OCI-LY1 (cell line): ENCODE measurements around the gene PAPPA.
A peak's percentile ranks its signal among the peaks of the same experiment; 100 is the strongest.

Experiments used
- H2AFZ ChIP-seq: fragments of 200-600 bp; sonication (generic), shearing (Covaris generic); 2 replicates; pipeline ENCODE4 v1.6.0; 2014; ENCODE audit warnings: antibody characterized with exemption, mild to moderate bottlenecking, low read length
- H3F3A ChIP-seq: fragments of 200-600 bp; sonication (generic), shearing (Covaris generic); 2 replicates; pipeline ENCODE4 v1.6.0; 2014; ENCODE audit warnings: mild to moderate bottlenecking, antibody characterized with exemption, low read length, moderate library complexity; ENCODE audit not compliant: insufficient read depth
- H3K27ac ChIP-seq: fragments of 200-600 bp; sonication (generic); 2 replicates; pipeline ENCODE4 v1.5.1; 2014; ENCODE audit warnings: low read length, mixed run types, mild to moderate bottlenecking, low read depth; ENCODE audit not compliant: poor library complexity, severe bottlenecking
- H3K27me3 ChIP-seq: fragments of 200-600 bp; sonication (generic); 2 replicates; pipeline ENCODE4 v1.6.0; 2014; ENCODE audit warnings: antibody characterized with exemption, mild to moderate bottlenecking, low read length, moderate library complexity; ENCODE audit not compliant: insufficient read depth
- H3K36me3 ChIP-seq: fragments of 200-600 bp; sonication (generic); 2 replicates; pipeline ENCODE4 v1.6.1; 2014; ENCODE audit warnings: mild to moderate bottlenecking, antibody characterized with exemption, low read length, moderate library complexity, mixed read lengths; ENCODE audit not compliant: insufficient read depth
- H3K4me1 ChIP-seq: fragments of 200-600 bp; sonication (generic); 2 replicates; pipeline ENCODE4 v1.5.1; 2014; ENCODE audit warnings: mild to moderate bottlenecking, low read length, moderate library complexity; ENCODE audit not compliant: insufficient read depth, severe bottlenecking
- H3K4me2 ChIP-seq: fragments of 200-600 bp; sonication (generic), shearing (Covaris generic); 2 replicates; pipeline ENCODE4 v1.6.1; 2014; ENCODE audit warnings: low read length
- H3K4me3 ChIP-seq: fragments of 200-600 bp; sonication (generic); 2 replicates; pipeline ENCODE4 v1.5.1; 2014; ENCODE audit warnings: low read length, low read depth, mild to moderate bottlenecking, mixed read lengths; ENCODE audit not compliant: poor library complexity, severe bottlenecking
- H3K79me2 ChIP-seq: fragments of 200-600 bp; shearing (Covaris generic); 2 replicates; pipeline ENCODE4 v1.6.1; 2016; ENCODE audit warnings: mixed run types, low read length, mixed read lengths; ENCODE audit not compliant: insufficient read depth
- H3K9ac ChIP-seq: fragments of 200-600 bp; sonication (generic), shearing (Covaris generic); 2 replicates; pipeline ENCODE4 v1.6.1; 2014; ENCODE audit warnings: mild to moderate bottlenecking, low read length, mixed read lengths
- H3K9me2 ChIP-seq: fragments of 200-600 bp; sonication (generic), shearing (Covaris generic); 2 replicates; pipeline ENCODE4 v1.6.1; 2014; ENCODE audit warnings: low read depth, mild to moderate bottlenecking, low read length, mixed read lengths
- H3K9me3 ChIP-seq: fragments of 200-600 bp; shearing (Covaris generic); 2 replicates; pipeline ENCODE4 v1.6.1; 2014; ENCODE audit warnings: low read length, mixed read lengths
- H4K20me1 ChIP-seq: fragments of 200-600 bp; sonication (generic), shearing (Covaris generic); 2 replicates; pipeline ENCODE4 v1.6.0; 2016; ENCODE audit warnings: mild to moderate bottlenecking, low read length; ENCODE audit not compliant: insufficient read depth
- CTCF ChIP-seq: fragments of 200-600 bp; sonication (generic), shearing (Covaris generic); IDR thresholded peaks from 2 replicates; pipeline ENCODE4 v1.5.1; 2017; ENCODE audit warnings: mild to moderate bottlenecking, antibody characterized with exemption, low read length, moderate library complexity, mixed read lengths
- EZH2 ChIP-seq: fragments of 200-600 bp; sonication (generic), shearing (Covaris generic); IDR thresholded peaks from 2 replicates; pipeline ENCODE4 v1.8.0; 2017; ENCODE audit warnings: borderline replicate concordance, mixed run types, mild to moderate bottlenecking, antibody characterized with exemption, low read length, moderate library complexity, mixed read lengths

PAPPA gene

DNA sequence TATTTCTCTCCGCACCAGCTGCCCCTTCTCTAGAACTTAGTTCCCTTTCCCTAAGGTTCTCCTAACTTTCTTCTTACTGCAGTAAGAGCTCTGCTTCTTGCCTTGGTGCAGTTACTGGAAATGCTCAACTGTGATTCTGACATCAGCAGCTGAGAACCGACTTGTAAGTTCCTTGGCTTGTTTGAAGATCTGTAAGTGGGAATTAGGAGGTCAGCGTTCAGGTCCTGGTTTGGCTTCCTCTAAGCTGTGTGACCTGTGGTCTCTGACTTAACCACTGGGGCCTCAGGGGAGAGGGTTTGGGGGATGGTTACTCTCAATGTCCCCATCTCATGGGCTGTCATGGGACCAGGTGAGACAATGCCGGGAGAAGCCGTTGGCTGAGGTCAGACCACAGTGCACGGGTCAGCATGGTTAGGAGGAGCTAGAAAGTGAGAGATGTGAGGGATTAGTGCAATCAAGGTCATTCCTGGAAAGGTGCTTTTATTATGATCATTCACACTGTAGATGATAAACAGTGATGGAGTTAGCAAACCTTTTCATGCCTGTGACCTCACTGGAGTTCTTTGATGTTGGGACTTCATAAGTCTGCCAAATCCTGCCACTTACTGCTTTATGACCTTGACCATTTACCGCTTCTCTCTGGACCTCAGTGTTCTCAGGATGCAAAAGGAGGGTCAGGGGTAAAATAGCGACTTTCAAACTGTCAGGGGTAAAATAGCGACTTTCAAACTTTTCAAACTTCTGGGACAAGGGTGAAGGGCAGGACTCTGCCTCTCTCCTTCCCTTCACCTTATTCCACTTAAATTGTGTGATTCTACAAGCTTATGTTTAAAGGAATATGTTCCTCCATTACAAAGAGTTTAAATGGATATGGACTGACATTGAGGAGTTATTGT lies 7.3 kb downstream of the PAPPA start:
- no peaks in the 10 kb centered on the region for H3F3A ChIP-seq
- no peaks in the 10 kb centered on the region for H3K9me2 ChIP-seq
- H3K9ac ChIP-seq: no peak overlapping the region
- no peak overlapping the region for H2AFZ ChIP-seq
- H3K27ac ChIP-seq: no peak overlapping the region
- H3K4me2 ChIP-seq: no peak overlapping the region
- no peaks in the 10 kb centered on the region for H3K9me3 ChIP-seq
- H3K4me1 ChIP-seq: no peaks in the 10 kb centered on the region
- no peaks in the 10 kb centered on the region for H3K27me3 ChIP-seq
- H3K4me3 ChIP-seq: no peak overlapping the region
- H4K20me1 ChIP-seq: no peaks in the 10 kb centered on the region
- no peaks in the 10 kb centered on the region for H3K79me2 ChIP-seq
- TF ChIP-seq EZH2 (no peak), CTCF (no peak)
- H3K36me3 ChIP-seq: no peaks in the 10 kb centered on the region

DNA sequence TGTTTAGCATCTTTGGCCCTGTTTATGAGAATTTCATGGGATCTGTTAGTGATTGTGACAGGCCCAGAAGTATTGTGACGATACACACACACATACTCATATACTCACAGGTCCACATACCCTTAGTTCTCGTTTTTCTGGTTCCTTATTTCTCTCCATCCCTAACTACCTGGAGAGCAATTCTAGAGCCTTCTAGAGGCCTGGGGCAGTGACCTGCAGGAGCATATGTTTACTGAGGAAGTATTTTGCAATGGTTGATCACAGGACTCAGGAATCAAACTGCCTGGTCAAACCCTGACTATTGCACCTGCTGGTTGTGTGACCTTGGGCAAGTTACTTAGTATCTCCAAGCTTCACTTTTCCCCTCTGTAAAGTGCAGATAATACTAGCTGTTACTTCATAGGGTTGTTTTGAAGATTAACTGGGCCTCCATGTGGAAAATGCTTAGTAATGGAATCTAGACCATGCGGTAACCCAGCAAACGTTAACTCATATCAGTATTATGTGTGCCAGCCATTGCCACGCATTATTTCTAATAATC lies 8.7 kb downstream of the PAPPA start:
- H3K27me3 ChIP-seq: no peaks in the 10 kb centered on the region
- H3K4me3 ChIP-seq: no peak overlapping the region
- no peaks in the 10 kb centered on the region for H3F3A ChIP-seq
- H3K4me2 ChIP-seq: no peak overlapping the region
- H3K9ac ChIP-seq: no peak overlapping the region
- no peaks in the 10 kb centered on the region for H3K79me2 ChIP-seq
- no peaks in the 10 kb centered on the region for H3K9me2 ChIP-seq
- H2AFZ ChIP-seq: no peak overlapping the region
- H3K9me3 ChIP-seq: no peaks in the 10 kb centered on the region
- no peaks in the 10 kb centered on the region for H3K36me3 ChIP-seq
- no peaks in the 10 kb centered on the region for H3K4me1 ChIP-seq
- no peak overlapping the region for H3K27ac ChIP-seq
- no peaks in the 10 kb centered on the region for H4K20me1 ChIP-seq
- no peak for TF ChIP-seq CTCF
- no peak for TF ChIP-seq EZH2

DNA sequence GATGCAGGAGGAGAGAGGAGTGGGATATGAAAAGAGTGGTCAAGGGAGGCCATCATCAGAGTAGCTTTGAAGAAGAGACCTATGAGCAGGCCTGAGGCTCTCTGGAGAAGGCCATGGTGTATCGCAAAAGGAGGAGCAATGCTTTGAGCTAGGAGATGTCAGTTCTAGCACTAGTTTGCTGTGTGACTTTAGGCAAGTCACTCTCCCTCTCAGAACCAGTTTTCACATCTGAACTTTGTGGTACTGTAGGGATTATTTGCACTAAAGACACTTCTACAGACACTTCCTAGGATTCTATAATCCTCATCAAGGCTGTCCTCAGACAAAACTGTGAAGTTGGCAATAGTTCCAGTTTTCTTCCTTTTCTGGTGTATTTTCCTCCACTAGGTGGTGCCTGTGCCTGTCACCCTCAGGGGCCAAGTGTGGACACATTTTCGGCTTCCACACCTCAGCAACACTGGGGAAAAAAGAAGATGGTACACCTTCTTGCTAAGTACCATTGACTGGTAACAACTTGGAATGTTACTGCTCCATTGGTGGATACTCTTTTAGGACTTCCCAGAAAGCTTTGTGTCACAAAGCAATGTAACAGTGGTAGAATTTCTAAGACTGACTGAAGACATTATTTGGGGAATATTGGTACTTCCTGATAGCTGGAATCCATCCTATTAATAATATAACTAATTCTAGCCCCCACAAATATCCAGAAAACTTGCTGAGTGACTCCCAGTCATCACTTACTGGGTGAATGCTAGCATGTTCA lies 9.9 kb downstream of the PAPPA start:
- Histone ChIP-seq H2AFZ (no peak overlapping the region), H3F3A (no peaks in the 10 kb centered on the region), H3K79me2 (no peaks in the 10 kb centered on the region), H3K4me3 (no peak overlapping the region), H3K27me3 (no peaks in the 10 kb centered on the region), H4K20me1 (no peaks in the 10 kb centered on the region), H3K36me3 (no peaks in the 10 kb centered on the region), H3K4me2 (no peak overlapping the region), H3K9me3 (no peaks in the 10 kb centered on the region), H3K27ac (no peak overlapping the region), H3K9ac (no peak overlapping the region), H3K9me2 (no peaks in the 10 kb centered on the region), H3K4me1 (no peaks in the 10 kb centered on the region)
- peak; percentile 55 for TF ChIP-seq CTCF
- no peak for TF ChIP-seq EZH2
